Naive thymus-derived CD4-positive, alpha-beta T cell (primary cell): Measurements from ENCODE around the gene FBXL4. TPM values are rescaled to one million over a fixed set of nuclear protein-coding genes. Genes with fewer than 3 reads are reported as not detected.

Source experiments
- ATAC-seq: fragments of 150-1000 bp; cut with Tn5 transposase; 2 replicates; pipeline ENCODE4 v1.10.0; 2021; ENCODE audit warnings: mild to moderate bottlenecking, moderate library complexity
- CTCF ChIA-PET: fragments of 350-600 bp; sonication (Branson Sonifier 250); formaldehyde crosslinking; loops from one replicate; lab custom pipeline; 2021; ENCODE audit warnings: antibody characterized with exemption; lab: Charles Lee
- POLR2A ChIA-PET: fragments of 350-600 bp; sonication (Branson Sonifier 250); formaldehyde crosslinking; loops from one replicate; lab custom pipeline; 2021; ENCODE audit warnings: antibody characterized with exemption, inconsistent platforms; lab: Charles Lee
- DNase-seq, 9 donors: peaks; one replicate each; pipeline versions ENCODE4 v3.0.0 to v3.0.0-alpha.2; 2020 to 2022; ENCODE audit warnings: mixed read lengths in 1 of 9
- H3K27ac ChIP-seq: one replicate; pipeline ENCODE4 v1.7.0; 2013; ENCODE audit warnings: mild to moderate bottlenecking, low read depth, low read length, moderate library complexity
- H3K27me3 ChIP-seq, 2 donors: one replicate each; pipeline ENCODE4 v1.7.0; 2013; ENCODE audit warnings: low read length in 2 of 2, mild to moderate bottlenecking in 2 of 2, moderate library complexity in 2 of 2; ENCODE audit not compliant: control insufficient read depth in 2 of 2, insufficient read depth in 2 of 2
- H3K36me3 ChIP-seq, 3 experiments: 1 replicate in 2 of 3; 2 replicates in 1 of 3; pipeline ENCODE4 v1.7.0; 2013; ENCODE audit warnings: low read length in 3 of 3, mild to moderate bottlenecking in 3 of 3, moderate library complexity in 1 of 3; ENCODE audit not compliant: insufficient read depth in 3 of 3, control insufficient read depth in 2 of 3
- H3K4me1 ChIP-seq, 2 donors: one replicate each; pipeline ENCODE4 v1.7.0; 2013; ENCODE audit warnings: low read length in 2 of 2, mild to moderate bottlenecking in 2 of 2, moderate library complexity in 1 of 2; ENCODE audit not compliant: control insufficient read depth in 2 of 2, insufficient read depth in 2 of 2
- H3K4me3 ChIP-seq: 2 replicates; pipeline ENCODE4 v1.7.0; 2013; ENCODE audit warnings: mild to moderate bottlenecking, low read length
- H3K9me3 ChIP-seq, 3 experiments: 1 replicate in 2 of 3; 2 replicates in 1 of 3; pipeline ENCODE4 v1.7.0; 2013; ENCODE audit warnings: low read length in 3 of 3; ENCODE audit not compliant: control insufficient read depth in 2 of 3
- H3K27ac Mint-ChIP-seq, 9 donors: one replicate each; pipeline ENCODE4 v1.8.0; 2020 to 2022; ENCODE audit warnings: mixed read lengths in 9 of 9, mild to moderate bottlenecking in 8 of 9, moderate library complexity in 5 of 9, inconsistent platforms in 2 of 9
- H3K27me3 Mint-ChIP-seq, 5 donors: one replicate each; pipeline ENCODE4 v1.8.0; 2021 to 2022; ENCODE audit warnings: mixed read lengths in 5 of 5, mild to moderate bottlenecking in 1 of 5
- H3K36me3 Mint-ChIP-seq, 5 donors: one replicate each; pipeline ENCODE4 v1.8.0; 2020 to 2022; ENCODE audit warnings: mixed read lengths in 5 of 5, mild to moderate bottlenecking in 3 of 5, inconsistent platforms in 1 of 5
- H3K4me1 Mint-ChIP-seq, 7 donors: one replicate each; pipeline ENCODE4 v1.8.0; 2020 to 2022; ENCODE audit warnings: mixed read lengths in 7 of 7, mild to moderate bottlenecking in 3 of 7, inconsistent platforms in 1 of 7
- H3K4me3 Mint-ChIP-seq, 10 donors: one replicate each; pipeline ENCODE4 v1.8.0; 2020 to 2022; ENCODE audit warnings: mild to moderate bottlenecking in 10 of 10, mixed read lengths in 10 of 10, moderate library complexity in 6 of 10, inconsistent platforms in 2 of 10
- H3K9me3 Mint-ChIP-seq, 11 donors: one replicate each; pipeline ENCODE4 v1.8.0; 2020 to 2022; ENCODE audit warnings: mixed read lengths in 11 of 11, mild to moderate bottlenecking in 4 of 11, inconsistent platforms in 1 of 11, moderate library complexity in 1 of 11
- intact Hi-C, 2 donors: fragments of 100-400 bp; cut with micrococcal nuclease; formaldehyde crosslinking; loops; one replicate each; pipeline ENCODE4 v1.15.1; 2023
- polyA plus RNA-seq, 2 donors: library from polyadenylated mRNA; unstranded; fragments of 300-500 nt; fragmentation: Illumina TruSeq; gene quantifications; one replicate each; pipeline ENCODE4 v1.2.3, GENCODE V29; 2021
- total RNA-seq, 6 experiments: library from RNA in 5 of 6; stranded (reverse) in 5 of 6; gene quantifications; 1 replicate in 5 of 6; 2 replicates in 1 of 6; pipeline ENCODE4 v1.2.3 and lab custom pipeline; 2021 to 2026

FBXL4 gene
- total and polyA plus RNA-seq, 7 experiments from 2014 or later = 9.2 to 24.3 (median 13.5) TPM

GRCh38 chr6:98833307-98834059 lies 114.3 kb downstream of the FBXL4 start:
- Mint-ChIP-seq H3K4me3 (peak overlapping the region; percentile 87 to 98 (median 92)), H3K9me3 (peaks cover 0 to 22% (median 1%) of the 10 kb centered on the region in 11 donors), H3K4me1 (peaks cover 31 to 64% (median 43%) of the 10 kb centered on the region in 7 donors), H3K27me3 (peaks cover 73 to 89% (median 85%) of the 10 kb centered on the region in 5 donors), H3K36me3 (peaks cover 0 to 4% (median 0%) of the 10 kb centered on the region in 5 donors), H3K27ac (peak overlapping the region in 4 of 9 donors; percentile 21 to 86 (median 78))
- Histone ChIP-seq H3K4me3 (peak overlapping the region; percentile 66), H3K27me3 (peaks cover 42 to 60% of the 10 kb centered on the region in 2 donors), H3K9me3 (no peaks in the 10 kb centered on the region), H3K27ac (no peak overlapping the region), H3K36me3 (no peaks in the 10 kb centered on the region), H3K4me1 (peaks cover 17 to 26% of the 10 kb centered on the region in 2 donors)
- DNase-seq = peak in 2 of 9 donors; percentile 32 to 39
- peak; percentile 19 for ATAC-seq
- POLR2A ChIA-PET = no interaction called here
- intact Hi-C loops = loop anchor here (1.0 to 10.0 kb wide), 8 partner anchors 8 to 1909 kb away; partner anchors contain the start of genes FBXL4 (in 2 of the 2), KLHL32 (in 1 of the 2) and MMS22L (in 1 of the 2)
- CTCF ChIA-PET = no interaction called here

- Mint-ChIP-seq H3K27ac (peak overlapping the region in 1 of 9 donors; percentile 77), H3K9me3 (peaks cover 0 to 22% (median 1%) of the 10 kb centered on the region in 11 donors), H3K4me1 (peaks cover 36 to 68% (median 48%) of the 10 kb centered on the region in 7 donors), H3K27me3 (peaks cover 73 to 89% (median 85%) of the 10 kb centered on the region in 5 donors), H3K4me3 (peak overlapping the region; percentile 87 to 98 (median 92)), H3K36me3 (peaks cover 0 to 4% (median 0%) of the 10 kb centered on the region in 5 donors)
- peaks cover 17 to 26% of the 10 kb centered on the region in 2 donors for H3K4me1 ChIP-seq
- H3K27me3 ChIP-seq = peaks cover 40 to 58% of the 10 kb centered on the region in 2 donors
- H3K4me3 ChIP-seq = peak overlapping the region; percentile 66
- ChIA-PET POLR2A (no interaction called here), CTCF (no interaction called here)
- ATAC-seq (peak; percentile 55), DNase-seq (peak in 1 of 9 donors; percentile 23)
- no peaks in the 10 kb centered on the region for H3K9me3 ChIP-seq
- no peak overlapping the region for H3K27ac ChIP-seq
- H3K36me3 ChIP-seq = no peaks in the 10 kb centered on the region
- intact Hi-C loops = loop anchor here (1.0 to 10.0 kb wide), 7 partner anchors 8 to 1908 kb away; partner anchors contain the start of genes FBXL4 (in 1 of the 2), KLHL32 (in 1 of the 2) and MMS22L (in 1 of the 2)
Measured at GRCh38 chr6:98833057-98833306, 114.8 kb downstream of the FBXL4 start.

GRCh38 chr6:98832284-98833056 lies 115.3 kb downstream of the FBXL4 start:
- peak overlapping the region in 1 of 9 donors; percentile 77 for H3K27ac Mint-ChIP-seq
- peaks cover 37 to 68% (median 49%) of the 10 kb centered on the region in 7 donors for H3K4me1 Mint-ChIP-seq
- POLR2A ChIA-PET = no interaction called here
- peaks cover 71 to 89% (median 84%) of the 10 kb centered on the region in 5 donors for H3K27me3 Mint-ChIP-seq
- no peaks in the 10 kb centered on the region for H3K9me3 ChIP-seq
- peaks cover 0 to 17% (median 1%) of the 10 kb centered on the region in 11 donors for H3K9me3 Mint-ChIP-seq
- CTCF ChIA-PET = no interaction called here
- ATAC-seq = no peak
- H3K27ac ChIP-seq = no peak overlapping the region
- intact Hi-C loops = loop anchor here (1.0 to 10.0 kb wide), 7 partner anchors 7 to 1908 kb away; partner anchors contain the start of genes FBXL4 (in 1 of the 2), KLHL32 (in 1 of the 2) and MMS22L (in 1 of the 2)
- peaks cover 17 to 26% of the 10 kb centered on the region in 2 donors for H3K4me1 ChIP-seq
- peak overlapping the region; percentile 66 for H3K4me3 ChIP-seq
- H3K36me3 ChIP-seq = no peaks in the 10 kb centered on the region
- peaks cover 40 to 59% of the 10 kb centered on the region in 2 donors for H3K27me3 ChIP-seq
- peaks cover 0 to 4% (median 0%) of the 10 kb centered on the region in 5 donors for H3K36me3 Mint-ChIP-seq
- H3K4me3 Mint-ChIP-seq = peak overlapping the region; percentile 87 to 98 (median 92)
- DNase-seq = no peak

GRCh38 chr6:98831959-98832283 lies 115.8 kb downstream of the FBXL4 start:
- CTCF ChIA-PET = no interaction called here
- POLR2A ChIA-PET = no interaction called here
- Histone ChIP-seq H3K36me3 (no peaks in the 10 kb centered on the region), H3K27ac (no peak overlapping the region), H3K27me3 (peaks cover 37 to 56% of the 10 kb centered on the region in 2 donors), H3K4me1 (peaks cover 17 to 26% of the 10 kb centered on the region in 2 donors), H3K4me3 (no peak overlapping the region), H3K9me3 (no peaks in the 10 kb centered on the region)
- intact Hi-C loops = loop anchor here (2.0 to 10.0 kb wide), 5 partner anchors 115 to 1907 kb away; partner anchors contain the start of genes FBXL4 (in 1 of the 2), KLHL32 (in 1 of the 2), MMS22L (in 1 of the 2) and PRDM13 (in 1 of the 2)
- peaks cover 71 to 89% (median 84%) of the 10 kb centered on the region in 5 donors for H3K27me3 Mint-ChIP-seq
- DNase-seq = no peak
- H3K27ac Mint-ChIP-seq = no peak overlapping the region
- H3K36me3 Mint-ChIP-seq = peaks cover 0 to 4% (median 0%) of the 10 kb centered on the region in 5 donors
- peak overlapping the region; percentile 25 to 92 (median 64) for H3K4me3 Mint-ChIP-seq
- H3K4me1 Mint-ChIP-seq = peaks cover 36 to 71% (median 53%) of the 10 kb centered on the region in 7 donors
- H3K9me3 Mint-ChIP-seq = peaks cover 0 to 12% (median 1%) of the 10 kb centered on the region in 11 donors
- no peak for ATAC-seq

GRCh38 chr6:98831057-98831958 lies 116.4 kb downstream of the FBXL4 start:
- POLR2A ChIA-PET = interaction anchor here (0.6 kb wide), 1 partner anchor 1716 kb away, joined by 3 read pairs; no protein-coding TSS in a partner anchor
- DNase-seq = no peak

More at GRCh38 chr6:98831057-98831958, 116.4 kb downstream of the FBXL4 start:
- Histone ChIP-seq H3K4me3 (no peak overlapping the region), H3K4me1 (peaks cover 17 to 26% of the 10 kb centered on the region in 2 donors), H3K27ac (no peak overlapping the region), H3K36me3 (no peaks in the 10 kb centered on the region), H3K27me3 (peaks cover 34 to 55% of the 10 kb centered on the region in 2 donors), H3K9me3 (no peaks in the 10 kb centered on the region)
- Mint-ChIP-seq H3K4me3 (peak overlapping the region; percentile 58 to 92 (median 74)), H3K4me1 (peaks cover 30 to 65% (median 51%) of the 10 kb centered on the region in 7 donors), H3K36me3 (peaks cover 0 to 4% (median 0%) of the 10 kb centered on the region in 5 donors), H3K27me3 (peaks cover 71 to 89% (median 84%) of the 10 kb centered on the region in 5 donors), H3K27ac (peak overlapping the region in 1 of 9 donors; percentile 82), H3K9me3 (peaks cover 0 to 9% (median 1%) of the 10 kb centered on the region in 11 donors)
- intact Hi-C loops = loop anchor here (2.0 to 10.0 kb wide), 5 partner anchors 116 to 1907 kb away; partner anchors contain the start of genes FBXL4 (in 1 of the 2), KLHL32 (in 1 of the 2), MMS22L (in 1 of the 2) and PRDM13 (in 1 of the 2)
- ATAC-seq = no peak
- CTCF ChIA-PET = no interaction called here
